HG02943 (cell line): Measurements from ENCODE around the gene FPR1.
"Not testable (repeated sequence)": the region's sequence is repeated elsewhere in the genome, so short reads cannot be mapped to it uniquely, and the experiment has no call there.

Experiments
- ATAC-seq: cut with Tn5 transposase; IDR thresholded peaks from one replicate; pipeline ENCODE4 v1.9.1; 2021; ENCODE audit warnings: mild to moderate bottlenecking, low read depth, moderate library complexity; ENCODE audit not compliant: unreplicated experiment

Gene FPR1

GRCh38 chr19:51779703-51780102 lies 28.0 kb upstream of the FPR1 start:
- ATAC-seq: no peak

GRCh38 chr19:51779181-51779580 lies 27.5 kb upstream of the FPR1 start:
- no peak for ATAC-seq

DNA sequence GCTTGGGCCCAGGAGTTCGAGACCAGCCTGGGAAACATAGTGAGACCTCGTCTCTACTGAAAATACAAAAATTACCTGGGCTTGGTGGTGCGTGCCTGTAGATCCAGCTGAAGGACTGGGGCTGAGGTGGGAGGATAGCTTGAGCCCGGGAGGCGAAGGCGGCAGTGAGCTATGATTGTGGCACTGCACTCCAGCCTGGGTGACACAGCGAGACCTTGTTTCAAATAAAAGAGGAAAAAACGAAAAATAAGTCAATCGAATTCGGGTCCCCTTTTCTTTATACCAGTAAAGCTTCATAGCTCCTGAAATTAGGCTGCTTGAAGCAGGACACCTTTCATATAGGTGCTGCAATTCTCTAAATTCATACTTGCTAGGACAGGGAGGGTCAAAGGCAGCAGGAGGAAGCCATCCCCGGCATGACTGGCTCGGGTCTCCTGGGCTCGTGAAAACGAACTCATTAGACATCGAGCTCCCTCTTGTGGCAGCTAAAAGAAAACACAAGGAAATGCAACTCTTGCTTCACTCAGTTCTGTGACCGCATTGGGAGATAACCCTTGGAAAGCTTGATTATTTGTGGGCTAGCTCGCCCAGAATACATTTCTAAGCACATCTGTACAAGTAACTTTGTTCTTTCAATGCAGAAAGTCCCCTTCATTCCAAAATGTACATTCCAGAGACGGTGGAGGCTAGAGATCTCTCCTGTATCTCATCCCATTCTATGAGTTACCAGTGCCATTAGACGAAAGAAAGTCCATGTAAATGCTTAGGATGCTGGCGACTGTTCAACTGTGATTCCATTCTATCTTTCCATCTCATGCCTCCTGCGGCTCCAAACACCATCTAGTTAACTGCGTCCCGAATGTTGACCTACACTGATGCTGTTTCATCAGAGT lies 26.1 kb upstream of the FPR1 start:
- ATAC-seq: no peak

DNA sequence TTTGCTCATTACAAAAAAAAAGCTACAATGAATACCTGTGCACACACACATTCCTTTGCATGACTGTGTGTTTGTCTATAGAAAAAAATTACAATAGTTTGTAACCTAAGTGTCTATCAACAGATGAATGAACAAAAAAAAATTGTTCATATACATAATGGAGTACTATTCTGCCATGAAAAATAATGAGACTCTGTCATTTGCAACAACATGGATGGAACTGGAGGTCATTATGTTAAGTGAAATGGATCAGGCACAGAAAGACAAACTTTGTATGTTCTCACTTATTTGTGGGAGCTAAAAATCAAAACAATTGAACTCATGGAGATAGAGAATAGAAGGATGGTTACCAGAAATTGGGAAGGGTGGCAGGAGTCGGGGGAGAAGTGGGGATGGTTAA lies 24.9 kb upstream of the FPR1 start:
- ATAC-seq: not testable (repeated sequence)

DNA sequence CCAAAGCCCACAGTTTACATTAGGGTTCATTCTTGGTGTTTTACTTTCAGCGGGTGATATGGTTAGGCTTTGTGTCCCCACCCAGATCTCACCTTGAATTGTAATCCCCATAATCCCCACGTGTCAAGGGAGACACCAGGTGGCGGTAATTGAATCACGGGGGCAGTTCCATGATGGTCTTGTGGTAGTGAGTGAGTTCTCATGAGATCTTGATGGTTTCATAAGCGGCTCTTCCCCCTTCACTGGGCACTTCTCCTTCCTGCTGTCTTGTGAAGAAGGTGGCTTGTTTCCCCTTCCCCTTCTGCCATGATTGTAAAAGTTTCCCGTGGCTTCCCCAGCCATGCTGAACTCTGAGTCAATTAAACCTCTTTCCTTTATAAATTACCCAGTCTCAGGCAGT lies 21.3 kb upstream of the FPR1 start:
- no peak for ATAC-seq

- ATAC-seq: no peak
Measured at GRCh38 chr19:51771376-51772130, 19.9 kb upstream of the FPR1 start.

DNA sequence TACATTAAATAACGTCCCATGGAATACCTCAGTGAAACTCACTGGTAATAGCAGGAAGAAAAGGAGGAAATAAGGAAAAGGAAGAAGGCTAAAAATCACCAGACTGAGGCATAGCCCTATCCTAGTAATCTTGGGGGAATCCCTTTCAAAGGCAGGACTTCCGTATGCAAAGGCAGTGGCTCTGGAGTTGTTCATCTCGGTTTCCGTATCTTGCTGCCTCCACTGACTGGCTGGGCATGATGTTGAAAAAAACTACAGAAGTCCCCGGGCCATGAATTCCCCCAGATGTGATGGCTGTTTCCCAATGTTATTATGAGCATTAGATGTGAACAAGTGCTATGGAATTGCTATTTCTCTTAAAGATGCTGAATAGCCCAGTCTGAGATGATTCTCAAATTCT lies 14.8 kb upstream of the FPR1 start:
- no peak for ATAC-seq

DNA sequence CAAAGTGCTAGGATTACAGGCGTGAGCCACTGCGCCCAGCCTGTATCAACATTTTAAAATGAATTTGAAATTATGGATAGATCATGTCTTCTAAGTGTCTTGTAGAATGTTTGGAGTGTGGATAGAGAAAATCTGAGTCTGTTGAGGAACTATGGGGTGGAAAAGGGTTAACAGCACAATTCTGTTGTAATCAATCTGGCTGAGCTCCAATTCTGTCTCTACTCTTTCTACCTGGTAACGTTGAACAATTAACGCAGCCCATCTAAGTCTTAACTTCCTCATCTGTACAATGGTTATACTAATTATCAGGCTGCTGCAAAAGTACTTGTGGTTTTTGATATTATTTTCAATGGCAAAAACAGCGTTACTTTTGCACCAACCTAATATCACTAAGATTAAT lies 13.4 kb upstream of the FPR1 start:
- ATAC-seq: no peak

- ATAC-seq: no peak
Measured at GRCh38 chr19:51761696-51762095, 10.0 kb upstream of the FPR1 start.

DNA sequence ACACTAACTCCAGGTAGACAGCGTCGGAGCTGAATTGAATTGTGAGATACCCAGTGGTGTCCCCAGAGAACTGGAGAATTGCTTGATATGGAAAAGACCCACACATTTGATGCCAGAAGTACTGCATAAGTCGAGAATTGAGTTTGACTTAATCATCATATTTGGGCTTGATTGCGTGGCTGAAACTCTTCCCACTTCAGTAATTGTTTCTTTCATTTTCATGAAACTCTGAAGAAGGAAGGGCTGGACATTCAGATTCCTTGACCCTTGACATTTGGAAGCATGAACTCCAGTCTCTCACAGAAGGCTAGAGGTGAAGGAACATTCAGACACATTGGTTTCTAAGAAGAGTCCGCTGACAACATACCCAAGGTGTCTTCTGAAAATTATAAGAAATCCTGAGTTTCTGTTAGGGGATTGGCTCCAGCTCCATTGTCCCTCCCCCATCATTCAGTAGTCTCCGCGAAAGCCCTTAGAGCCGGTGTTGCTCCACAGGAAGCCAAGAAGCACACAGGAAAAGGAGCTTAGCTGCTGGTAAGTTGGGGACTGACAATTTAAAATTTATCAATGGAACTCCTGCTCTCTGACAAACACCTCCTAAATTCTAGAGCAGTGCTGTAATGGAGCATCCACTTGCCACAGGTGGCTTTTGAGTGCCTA lies 9.1 kb upstream of the FPR1 start, which contains the start of gene FPR2:
Gene FPR2, plus strand, starts transcription at position 484 of the 660 bp plus-strand sequence. CDS start 7,479 bp downstream, outside the sequence.
- ATAC-seq: no peak

DNA sequence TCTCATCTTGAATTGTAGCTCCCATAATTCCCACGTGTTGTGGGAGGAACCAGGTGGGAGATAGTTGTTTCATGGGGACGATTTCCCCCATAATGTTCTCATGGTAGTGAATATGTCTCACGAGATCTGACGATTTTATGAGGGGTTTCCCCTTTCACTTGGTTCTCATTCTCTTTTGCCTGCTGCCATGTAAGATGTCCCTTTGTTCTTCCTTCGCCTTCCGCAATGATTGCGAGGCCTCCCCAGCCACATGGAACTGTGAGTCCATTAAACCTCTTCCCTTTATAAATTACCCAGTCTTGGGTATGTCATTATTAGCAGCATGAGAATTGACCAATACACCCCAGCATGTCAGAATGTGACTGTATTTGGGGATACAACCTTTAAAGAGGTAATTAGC lies 3.9 kb upstream of the FPR1 start:
- ATAC-seq: no peak

DNA sequence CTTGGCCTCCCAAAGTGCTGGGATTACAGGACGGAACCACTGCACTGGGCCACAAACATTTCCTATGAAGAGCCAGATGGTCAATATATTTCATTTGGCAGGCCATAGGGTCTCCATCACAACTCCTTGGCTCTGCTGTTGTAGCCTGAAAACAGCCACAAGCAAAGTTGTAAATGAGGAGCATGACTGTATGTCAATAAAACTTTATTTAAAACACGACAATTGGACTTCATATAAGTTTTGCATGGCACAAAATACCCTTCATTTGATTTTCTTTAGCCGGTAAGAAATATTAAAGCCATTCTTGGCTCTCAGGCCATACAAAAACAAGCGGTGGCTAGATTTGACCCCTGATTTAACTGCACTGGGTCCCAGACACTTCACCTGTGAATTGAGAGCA lies 3.1 kb upstream of the FPR1 start:
- no peak for ATAC-seq

GRCh38 chr19:51754109-51754508 lies 2.4 kb upstream of the FPR1 start:
- no peak for ATAC-seq

DNA sequence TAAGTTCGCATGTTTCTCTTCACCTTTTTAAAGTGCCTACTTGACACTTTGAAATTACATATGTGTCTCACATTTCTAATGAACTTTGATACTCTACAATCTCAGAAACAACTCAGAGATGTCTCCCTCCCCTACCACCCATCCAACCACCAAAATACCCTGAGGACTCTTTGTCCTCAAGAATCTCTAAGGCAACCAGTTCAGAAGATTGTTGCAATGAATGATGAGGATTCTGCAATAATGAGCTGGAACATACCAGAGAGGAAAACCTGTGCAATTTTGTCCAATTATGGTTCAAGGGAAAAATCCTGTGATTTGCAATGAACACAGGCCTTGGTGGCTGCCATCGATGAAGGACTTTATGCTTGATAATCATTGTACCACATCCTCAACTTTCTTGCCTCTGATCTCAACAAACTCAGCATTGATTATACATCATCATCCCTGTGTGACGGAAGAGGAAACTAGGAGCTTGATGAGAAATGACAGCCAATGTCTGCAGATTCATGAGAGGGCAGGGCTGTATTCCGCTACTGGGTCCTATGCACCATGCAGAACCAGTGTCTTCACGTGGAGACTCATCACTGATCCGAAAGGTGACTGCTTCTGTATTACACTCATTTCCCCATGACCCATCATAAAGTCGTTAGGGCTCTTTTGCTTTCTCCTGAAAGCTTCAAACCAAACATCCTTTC lies 1.1 kb downstream of the FPR1 start:
- no peak for ATAC-seq

GRCh38 chr19:51749979-51750378 lies 1.7 kb downstream of the FPR1 start:
- ATAC-seq: no peak

- ATAC-seq: no peak
Measured at GRCh38 chr19:51746731-51747130, 4.9 kb downstream of the FPR1 start.

GRCh38 chr19:51743405-51743804 lies 8.3 kb downstream of the FPR1 start:
- no peak for ATAC-seq

DNA sequence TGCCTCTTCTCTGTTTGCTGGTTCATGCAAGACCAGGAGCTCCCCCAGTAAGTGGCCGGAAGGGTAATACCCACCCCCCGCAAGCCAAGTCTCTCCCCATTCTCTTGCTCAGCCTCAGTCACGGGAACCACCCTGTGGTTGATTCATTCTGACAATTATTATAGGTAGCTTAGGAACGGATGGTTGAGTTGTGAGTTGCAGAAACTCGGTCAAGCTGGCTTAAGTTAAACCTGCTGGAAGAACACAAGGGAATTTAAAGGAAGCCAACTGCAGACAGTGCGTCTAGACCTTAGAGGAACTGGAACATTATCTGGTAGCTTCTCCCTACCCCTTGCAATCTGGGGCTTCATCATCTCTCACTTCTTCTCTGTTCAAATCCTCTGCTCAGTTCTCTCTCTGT lies 8.9 kb downstream of the FPR1 start:
- ATAC-seq: no peak

GRCh38 chr19:51740356-51740755 lies 11.3 kb downstream of the FPR1 start:
- ATAC-seq: no peak

DNA sequence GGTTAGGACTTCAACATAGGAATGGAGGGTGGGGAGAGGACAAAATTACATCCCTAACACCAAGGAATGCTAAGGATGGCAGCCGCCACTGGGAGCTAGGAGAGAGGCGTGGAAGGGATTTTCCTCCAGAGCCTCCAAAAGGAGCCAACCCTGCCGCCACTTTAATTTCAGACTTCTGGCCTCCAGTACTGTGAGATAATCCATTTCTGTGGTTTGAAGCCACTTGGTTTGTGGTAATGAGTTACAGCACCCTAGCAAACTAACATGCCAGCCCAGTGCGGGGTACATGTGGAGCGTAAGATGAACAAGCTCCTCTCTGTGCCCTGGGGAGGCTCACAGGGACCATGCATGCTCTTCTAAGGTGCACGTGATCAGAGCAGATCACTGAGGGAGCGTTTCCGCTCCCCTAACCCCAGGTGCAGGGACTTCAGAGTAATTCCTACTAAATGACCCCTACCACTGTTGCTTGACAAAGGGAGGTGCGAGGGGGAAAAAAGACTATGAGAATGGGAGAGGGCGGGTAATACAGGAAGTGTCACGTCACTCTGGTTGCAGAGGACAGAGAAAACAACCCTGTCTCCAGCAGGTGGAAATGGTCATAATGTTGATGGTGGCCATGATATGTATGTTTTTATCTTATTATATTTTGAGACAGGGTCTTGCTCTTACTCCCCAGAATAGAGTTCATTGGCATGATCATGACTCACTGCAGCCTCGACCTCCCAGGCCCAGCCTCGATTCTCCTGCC lies 12.0 kb downstream of the FPR1 start:
- no peak for ATAC-seq
